ENCODE data around the gene EFHC2.

DNA sequence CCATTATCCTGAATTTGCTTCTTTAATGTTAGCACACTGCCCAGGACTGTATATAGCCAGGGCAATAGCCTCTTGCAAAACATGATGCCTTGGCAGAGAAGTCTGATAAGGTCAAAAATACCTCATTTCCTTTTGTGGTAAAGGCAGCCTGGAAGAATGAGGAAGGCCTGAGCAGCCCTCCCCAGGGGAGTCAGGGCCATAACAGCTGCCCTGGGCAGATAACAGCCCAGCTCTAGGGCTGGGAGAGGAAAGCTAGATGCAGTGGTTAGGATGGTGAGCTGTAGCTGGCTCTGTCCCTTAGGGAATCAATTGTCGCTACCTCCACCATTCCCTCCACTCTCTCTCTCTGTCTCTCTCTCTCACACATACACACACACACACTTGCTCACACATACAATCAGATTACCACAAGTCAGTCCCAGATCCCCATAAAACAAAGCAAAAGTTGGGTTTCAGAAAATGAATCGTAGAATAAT lies 29.2 kb downstream of the EFHC2 start:
- TF ChIP-seq, protein P1, sequence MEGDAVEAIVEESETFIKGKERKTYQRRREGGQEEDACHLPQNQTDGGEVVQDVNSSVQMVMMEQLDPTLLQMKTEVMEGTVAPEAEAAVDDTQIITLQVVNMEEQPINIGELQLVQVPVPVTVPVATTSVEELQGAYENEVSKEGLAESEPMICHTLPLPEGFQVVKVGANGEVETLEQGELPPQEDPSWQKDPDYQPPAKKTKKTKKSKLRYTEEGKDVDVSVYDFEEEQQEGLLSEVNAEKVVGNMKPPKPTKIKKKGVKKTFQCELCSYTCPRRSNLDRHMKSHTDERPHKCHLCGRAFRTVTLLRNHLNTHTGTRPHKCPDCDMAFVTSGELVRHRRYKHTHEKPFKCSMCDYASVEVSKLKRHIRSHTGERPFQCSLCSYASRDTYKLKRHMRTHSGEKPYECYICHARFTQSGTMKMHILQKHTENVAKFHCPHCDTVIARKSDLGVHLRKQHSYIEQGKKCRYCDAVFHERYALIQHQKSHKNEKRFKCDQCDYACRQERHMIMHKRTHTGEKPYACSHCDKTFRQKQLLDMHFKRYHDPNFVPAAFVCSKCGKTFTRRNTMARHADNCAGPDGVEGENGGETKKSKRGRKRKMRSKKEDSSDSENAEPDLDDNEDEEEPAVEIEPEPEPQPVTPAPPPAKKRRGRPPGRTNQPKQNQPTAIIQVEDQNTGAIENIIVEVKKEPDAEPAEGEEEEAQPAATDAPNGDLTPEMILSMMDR (IDR thresholded peaks at IDR 0.05), result no peak
- TF ChIP-seq POLR2A (IDR thresholded peaks at IDR 0.05), result no peak
